ENCODE data around the gene NUPR1.

DNA sequence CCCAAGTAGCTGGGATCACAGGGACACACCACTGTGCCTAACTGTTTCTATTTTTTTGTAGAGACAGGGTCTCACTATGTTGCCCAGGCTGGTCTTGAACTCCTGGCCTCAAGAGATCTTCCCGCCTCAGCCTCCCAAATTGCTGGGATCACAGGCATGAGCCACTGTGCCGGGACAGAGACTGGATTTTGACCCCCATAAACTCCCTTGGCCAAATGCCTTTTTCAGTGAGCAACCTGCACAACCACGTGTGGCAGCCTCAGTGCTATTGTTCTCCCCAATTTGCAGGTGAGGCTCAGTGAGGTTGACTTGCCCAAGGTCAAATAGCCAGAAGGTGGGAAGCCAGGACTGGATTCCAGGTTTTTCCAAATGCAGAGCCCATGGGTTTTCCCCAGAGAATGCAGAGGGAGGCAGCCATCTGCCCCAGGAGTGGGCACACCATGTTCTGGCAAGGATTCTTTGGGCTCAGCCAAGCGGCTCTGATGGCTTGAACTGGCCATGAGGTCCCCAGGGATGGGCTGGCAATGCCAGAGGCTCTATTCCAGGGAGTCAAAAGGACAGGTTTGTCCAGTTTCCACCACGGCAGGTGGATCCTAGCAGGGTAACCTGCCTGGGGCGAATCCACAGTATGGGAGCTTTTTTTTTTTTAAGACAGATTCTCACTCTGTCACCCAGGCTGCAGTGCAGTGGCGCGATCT is 33.9 kb downstream of the NUPR1 start:
- TF ChIP-seq, protein P1, sequence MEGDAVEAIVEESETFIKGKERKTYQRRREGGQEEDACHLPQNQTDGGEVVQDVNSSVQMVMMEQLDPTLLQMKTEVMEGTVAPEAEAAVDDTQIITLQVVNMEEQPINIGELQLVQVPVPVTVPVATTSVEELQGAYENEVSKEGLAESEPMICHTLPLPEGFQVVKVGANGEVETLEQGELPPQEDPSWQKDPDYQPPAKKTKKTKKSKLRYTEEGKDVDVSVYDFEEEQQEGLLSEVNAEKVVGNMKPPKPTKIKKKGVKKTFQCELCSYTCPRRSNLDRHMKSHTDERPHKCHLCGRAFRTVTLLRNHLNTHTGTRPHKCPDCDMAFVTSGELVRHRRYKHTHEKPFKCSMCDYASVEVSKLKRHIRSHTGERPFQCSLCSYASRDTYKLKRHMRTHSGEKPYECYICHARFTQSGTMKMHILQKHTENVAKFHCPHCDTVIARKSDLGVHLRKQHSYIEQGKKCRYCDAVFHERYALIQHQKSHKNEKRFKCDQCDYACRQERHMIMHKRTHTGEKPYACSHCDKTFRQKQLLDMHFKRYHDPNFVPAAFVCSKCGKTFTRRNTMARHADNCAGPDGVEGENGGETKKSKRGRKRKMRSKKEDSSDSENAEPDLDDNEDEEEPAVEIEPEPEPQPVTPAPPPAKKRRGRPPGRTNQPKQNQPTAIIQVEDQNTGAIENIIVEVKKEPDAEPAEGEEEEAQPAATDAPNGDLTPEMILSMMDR (IDR thresholded peaks at IDR 0.05; ENCODE audit: poor library complexity, severe bottlenecking) = no peak
- TF ChIP-seq POLR2AphosphoS5 (IDR thresholded peaks at IDR 0.05) (no peak), EZH2 (IDR thresholded peaks at IDR 0.05; ENCODE audit: borderline replicate concordance, insufficient read depth, low read length, poor library complexity, severe bottlenecking) (no peak), RAD21 (conservative IDR thresholded peaks at IDR 0.05) (no peak), TAF1 (IDR thresholded peaks at IDR 0.05; ENCODE audit: low read depth) (no peak)
